ENCODE results near the gene POTEG. TPM values are rescaled to one million over a fixed set of nuclear protein-coding genes. Genes with fewer than 3 reads are reported as not detected.
"Not testable (repeated sequence)": the region's sequence is repeated elsewhere in the genome, so short reads cannot be mapped to it uniquely, and the experiment has no call there.

The POTEG gene
- not detected in 2 replicates for total RNA-seq (2014; rRNA removed; shearing (Covaris generic); ENCODE audit: low replicate concordance)

DNA sequence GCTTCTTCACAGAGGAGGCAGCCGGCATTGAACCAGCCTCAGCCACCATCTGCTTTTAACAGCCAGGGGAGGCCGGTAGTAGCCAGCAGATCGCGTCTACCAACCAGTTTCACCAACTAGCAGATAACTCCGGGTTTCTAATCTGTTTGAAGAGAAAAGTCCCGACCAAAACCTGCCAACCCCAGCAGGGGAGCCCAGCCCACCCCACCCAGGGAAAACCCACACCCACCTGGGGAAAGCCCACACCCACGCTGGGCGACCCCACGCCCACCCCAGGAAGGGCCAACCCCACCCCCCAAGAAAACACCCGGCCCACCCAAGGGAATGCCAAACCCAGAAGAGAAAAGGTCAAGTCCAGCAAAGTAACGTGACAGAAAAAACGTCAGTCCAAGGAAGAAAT is at the start of gene POTEG:
POTEG (minus strand) TSS at position 101 of the 400 bp plus-strand sequence; CDS start at position 49, 52 bp downstream.
- H3K27me3 ChIP-seq, DNase-seq, H3K4me3 ChIP-seq, H3K9me3 ChIP-seq, H3K36me3 ChIP-seq: not testable (repeated sequence)

DNA sequence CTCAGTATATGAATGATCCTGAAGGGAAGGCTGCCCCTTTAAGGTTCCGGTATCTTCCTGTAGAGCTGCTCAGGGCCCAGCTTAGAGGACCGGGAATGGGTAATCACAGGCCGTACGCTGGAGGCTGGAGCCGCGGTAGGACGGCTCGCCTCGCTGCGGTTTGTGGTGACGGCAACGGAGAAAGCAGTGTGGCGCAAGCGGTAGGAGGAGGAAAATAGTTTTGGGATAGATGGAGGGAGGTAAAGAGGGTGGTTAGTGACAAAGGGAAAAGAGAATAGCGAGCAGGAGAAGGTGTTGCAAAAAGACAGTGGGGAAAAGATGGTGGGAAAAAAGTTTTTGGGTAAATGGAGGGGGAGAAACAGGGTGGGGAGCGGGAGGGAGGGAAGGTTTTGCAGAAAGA is 48.0 kb upstream of the POTEG start:
- H3K9me3 ChIP-seq, H3K36me3 ChIP-seq, H3K4me3 ChIP-seq, H3K27me3 ChIP-seq, DNase-seq: not testable (repeated sequence)

DNA sequence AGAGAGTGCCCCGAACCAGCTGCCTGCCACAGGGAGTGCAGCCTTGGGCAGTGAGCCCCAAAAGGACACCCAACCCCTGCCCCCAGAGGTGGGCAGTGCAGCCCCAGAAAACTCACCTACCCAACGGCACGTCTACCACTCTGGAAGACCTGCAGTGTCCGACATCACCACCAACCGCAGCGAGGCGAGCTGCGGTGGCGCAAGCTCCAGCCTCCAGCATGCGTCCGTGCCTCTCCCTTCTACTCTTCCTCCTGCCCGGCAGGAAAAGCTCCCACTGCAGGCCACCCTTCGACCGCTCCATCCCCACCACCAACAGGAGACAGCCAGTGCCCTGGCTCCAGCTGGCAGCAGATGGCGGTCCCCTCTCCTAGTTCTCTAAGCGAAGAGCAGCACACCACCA is 47.3 kb upstream of the POTEG start:
- not testable (repeated sequence) for H3K27me3 ChIP-seq, DNase-seq, H3K36me3 ChIP-seq, H3K4me3 ChIP-seq, H3K9me3 ChIP-seq

DNA sequence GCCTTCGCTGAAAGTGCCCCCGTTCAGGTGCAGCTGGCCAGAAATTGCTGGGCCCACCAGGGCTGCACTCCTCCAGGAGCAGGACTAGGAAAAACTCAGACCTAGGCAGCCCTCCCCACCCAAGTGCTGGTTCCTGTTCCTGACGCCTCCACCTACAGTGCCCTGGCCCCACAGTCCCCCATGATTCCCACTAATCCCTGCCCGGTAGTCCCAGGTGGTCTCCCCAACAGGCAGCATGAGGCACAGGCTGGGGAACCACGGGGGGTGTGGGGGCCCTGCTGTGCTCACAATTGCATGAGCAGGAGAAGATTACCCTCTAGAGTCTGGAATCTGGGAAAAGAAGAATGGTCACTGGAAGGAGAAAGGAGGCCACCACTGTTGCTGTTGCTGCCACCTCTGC is 46.4 kb upstream of the POTEG start:
- H3K36me3 ChIP-seq, DNase-seq, H3K4me3 ChIP-seq, H3K27me3 ChIP-seq, H3K9me3 ChIP-seq: not testable (repeated sequence)

DNA sequence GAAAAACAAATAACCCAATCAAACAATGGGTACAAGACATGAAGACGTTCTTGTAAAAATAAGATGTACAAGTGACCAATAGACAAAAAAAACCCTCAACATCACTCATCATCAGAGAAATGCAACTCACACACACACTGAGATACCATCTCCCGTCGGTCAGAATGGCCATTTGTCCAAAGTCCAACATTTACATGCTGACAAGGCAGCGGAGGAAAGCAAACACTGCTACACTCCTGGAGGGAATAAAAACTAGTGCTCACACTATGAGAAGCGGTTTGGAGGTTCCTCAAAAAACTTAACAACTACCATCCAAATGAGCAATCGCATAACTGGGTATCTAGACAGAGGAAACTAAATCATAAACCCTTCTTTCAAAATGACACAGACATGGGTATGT is 11.6 kb upstream of the POTEG start:
- H3K9me3 ChIP-seq, DNase-seq, H3K4me3 ChIP-seq, H3K36me3 ChIP-seq, H3K27me3 ChIP-seq: not testable (repeated sequence)

DNA sequence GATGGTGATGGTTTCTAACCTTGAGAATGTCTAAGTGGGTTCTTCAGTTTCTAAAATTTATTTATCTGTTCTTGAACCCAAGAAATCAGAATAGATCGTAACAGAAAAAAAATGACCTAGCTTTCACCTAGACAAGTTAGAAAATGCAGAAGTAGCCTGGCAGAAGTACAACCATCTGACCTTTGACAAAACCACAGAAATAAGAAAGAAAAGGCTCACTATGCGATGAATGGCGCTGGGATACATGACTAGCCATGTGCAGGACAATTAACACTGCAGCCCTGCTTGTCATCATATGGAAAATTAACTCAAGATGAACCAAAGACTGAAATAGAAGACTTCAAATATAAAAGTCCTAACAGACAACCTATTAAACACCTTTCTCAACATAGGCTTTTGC is 5.7 kb upstream of the POTEG start:
- not testable (repeated sequence) for H3K36me3 ChIP-seq, H3K27me3 ChIP-seq, DNase-seq, H3K9me3 ChIP-seq, H3K4me3 ChIP-seq

DNA sequence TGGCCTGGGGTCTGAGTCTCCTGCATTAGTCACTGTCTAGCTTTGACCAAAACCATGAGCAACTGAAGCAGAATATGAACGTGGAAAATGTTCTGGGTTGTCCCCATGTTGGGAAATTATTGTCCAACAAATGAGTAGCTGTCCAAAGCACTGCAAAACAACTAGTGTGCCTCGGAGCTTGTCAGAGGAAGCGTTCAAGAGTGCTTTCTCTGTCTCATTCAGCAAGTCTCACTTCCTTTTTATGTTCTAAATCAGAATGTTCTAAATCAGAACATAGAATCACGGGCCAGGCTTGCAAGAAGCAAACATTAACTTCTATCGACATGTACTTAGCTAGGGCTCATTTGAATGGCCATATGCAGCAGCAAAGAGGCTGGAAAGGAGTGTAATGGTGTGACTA is 5.1 kb upstream of the POTEG start:
- H3K9me3 ChIP-seq, DNase-seq, H3K4me3 ChIP-seq, H3K36me3 ChIP-seq, H3K27me3 ChIP-seq: not testable (repeated sequence)

DNA sequence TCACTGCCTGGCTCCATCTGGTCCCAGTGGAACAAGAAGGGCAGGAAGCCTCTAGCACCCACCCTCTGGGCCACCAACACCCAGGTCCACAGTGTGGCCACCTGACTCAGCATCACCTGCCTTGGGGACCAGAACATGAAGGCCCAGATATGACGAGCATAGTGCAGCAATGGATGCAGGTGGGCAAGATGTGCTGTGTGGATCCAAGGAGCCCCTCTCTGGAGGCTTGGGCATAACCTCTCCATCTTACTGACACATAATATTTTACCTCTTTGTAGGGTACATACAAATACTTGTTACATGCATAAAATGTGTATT is 2.9 kb upstream of the POTEG start:
- H3K36me3 ChIP-seq, H3K27me3 ChIP-seq, H3K4me3 ChIP-seq, DNase-seq, H3K9me3 ChIP-seq: not testable (repeated sequence)

DNA sequence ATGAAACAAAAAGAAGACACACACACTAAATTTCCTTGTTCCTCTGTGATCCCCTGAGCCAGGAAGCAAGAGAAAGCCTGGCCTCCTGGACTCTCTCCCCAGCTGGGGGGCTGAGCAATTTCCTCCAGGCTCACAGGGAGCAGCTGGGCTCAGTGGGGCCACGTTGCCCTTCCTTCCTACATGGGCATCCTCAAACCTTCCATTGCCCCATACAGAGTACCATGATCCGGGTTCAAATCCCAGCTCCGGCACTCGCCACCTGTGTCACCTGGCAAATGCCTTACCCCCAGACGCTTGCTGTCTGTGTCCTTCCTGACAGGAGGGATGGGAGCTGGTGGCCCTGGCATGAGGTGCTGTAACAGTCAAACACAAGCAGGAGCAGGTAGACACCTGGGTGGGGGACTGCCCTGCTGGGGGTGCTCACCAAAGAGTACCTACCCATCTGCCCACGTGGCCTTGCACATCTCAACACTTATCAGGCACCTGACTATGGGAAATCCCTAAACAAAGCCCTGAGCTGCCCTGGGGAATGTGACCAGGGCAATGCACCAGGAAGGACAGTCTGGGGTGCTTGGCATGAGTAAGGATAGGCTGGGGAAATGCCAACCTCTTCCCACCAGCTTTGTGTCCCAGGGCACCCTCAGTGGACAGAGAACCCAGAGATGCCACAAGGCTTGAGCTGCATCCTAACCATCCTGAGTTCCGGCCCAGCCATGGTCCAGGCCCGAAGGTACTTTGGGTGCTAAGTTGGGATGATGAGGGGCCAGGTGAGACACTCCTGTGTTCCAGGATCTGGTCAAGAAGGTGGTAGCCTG is 2.4 kb upstream of the POTEG start:
- not testable (repeated sequence) for H3K36me3 ChIP-seq, DNase-seq, H3K9me3 ChIP-seq, H3K4me3 ChIP-seq, H3K27me3 ChIP-seq

DNA sequence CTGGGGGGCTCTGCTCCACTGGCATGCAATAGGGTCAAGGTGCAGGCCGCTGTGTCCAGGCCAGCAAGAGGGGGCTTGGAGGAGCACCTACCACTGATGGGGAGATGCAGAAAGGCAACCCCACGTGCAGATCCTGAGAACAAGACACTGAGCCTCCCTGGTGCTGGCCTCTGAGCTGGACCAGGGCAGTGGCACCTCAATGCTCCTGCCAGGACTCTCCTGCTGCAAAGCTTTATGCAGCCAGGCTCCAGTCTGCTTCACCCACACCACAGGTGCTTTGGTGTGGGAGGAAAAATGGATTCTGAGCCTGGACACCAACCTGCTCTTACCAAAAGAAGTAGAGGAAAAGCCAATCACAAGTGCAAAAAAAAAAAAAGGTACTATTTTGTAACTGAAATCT is 1.7 kb upstream of the POTEG start:
- DNase-seq, H3K27me3 ChIP-seq, H3K4me3 ChIP-seq, H3K9me3 ChIP-seq, H3K36me3 ChIP-seq: not testable (repeated sequence)

DNA sequence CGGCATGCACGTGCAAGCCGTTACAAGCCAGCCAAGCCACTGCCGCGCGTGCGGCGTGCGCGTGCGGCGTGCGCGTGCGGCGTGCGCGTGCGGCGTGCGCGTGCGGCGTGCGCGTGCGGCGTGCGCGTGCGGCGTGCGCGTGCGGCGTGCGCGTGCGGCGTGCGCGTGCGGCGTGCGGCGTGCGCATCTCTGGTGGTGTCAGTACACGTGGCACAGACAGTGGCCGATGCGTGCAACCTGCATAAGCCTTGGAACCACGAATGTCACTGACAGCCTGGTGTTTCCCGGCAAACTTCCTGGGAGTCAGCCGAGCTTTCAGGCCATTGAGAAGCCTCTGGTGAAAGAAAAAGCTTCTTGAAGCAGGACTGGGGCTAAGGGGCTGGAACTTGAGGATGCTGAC is 750 bp upstream of the POTEG start:
- not testable (repeated sequence) for H3K36me3 ChIP-seq, DNase-seq, H3K4me3 ChIP-seq

DNA sequence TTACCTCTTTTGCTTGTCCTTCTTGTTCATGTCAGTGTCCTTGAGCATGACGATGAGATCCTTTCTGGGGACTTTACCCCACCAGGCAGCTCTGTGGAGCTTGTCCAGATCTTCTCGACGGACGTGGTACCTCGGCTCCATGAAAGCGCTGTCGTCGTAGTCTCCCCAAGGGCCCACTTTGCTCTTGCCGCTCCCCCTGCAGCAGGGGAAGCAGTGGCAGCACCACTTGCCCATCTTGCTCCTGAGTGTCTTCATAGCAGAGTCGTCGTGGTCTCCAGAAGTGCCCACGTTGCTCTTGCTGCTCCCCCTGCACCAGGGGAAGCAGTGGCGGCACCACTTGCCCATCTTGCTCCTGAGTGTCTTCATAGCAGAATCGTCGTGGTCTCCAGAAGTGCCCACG is 376 bp downstream of the POTEG start:
- H3K9me3 ChIP-seq, H3K36me3 ChIP-seq, DNase-seq, H3K4me3 ChIP-seq, H3K27me3 ChIP-seq: not testable (repeated sequence)

More for the DNA sequence above, 750 bp upstream of the POTEG start:
- H3K9me3 ChIP-seq, H3K27me3 ChIP-seq: not testable (repeated sequence)

DNA sequence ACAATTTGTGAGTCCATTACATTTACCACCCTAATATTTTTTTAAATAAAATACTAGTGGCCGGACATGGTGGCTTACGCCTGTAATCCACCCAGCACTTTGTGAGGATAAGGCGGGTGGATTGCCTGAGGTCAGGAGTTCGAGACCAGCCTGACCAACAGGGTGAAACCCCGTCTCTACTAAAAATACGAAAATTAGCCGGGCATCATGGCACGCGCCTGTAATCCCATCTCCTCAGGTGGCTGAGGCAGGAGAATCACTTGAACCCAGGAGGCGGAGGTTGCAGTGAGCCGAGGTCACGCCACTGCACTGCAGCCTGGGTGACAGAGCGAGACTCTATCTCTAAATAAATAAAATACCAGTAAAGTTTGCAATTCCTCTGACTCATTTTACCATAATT is 25.6 kb downstream of the POTEG start:
- H3K9me3 ChIP-seq, H3K27me3 ChIP-seq, DNase-seq, H3K36me3 ChIP-seq, H3K4me3 ChIP-seq: not testable (repeated sequence)

DNA sequence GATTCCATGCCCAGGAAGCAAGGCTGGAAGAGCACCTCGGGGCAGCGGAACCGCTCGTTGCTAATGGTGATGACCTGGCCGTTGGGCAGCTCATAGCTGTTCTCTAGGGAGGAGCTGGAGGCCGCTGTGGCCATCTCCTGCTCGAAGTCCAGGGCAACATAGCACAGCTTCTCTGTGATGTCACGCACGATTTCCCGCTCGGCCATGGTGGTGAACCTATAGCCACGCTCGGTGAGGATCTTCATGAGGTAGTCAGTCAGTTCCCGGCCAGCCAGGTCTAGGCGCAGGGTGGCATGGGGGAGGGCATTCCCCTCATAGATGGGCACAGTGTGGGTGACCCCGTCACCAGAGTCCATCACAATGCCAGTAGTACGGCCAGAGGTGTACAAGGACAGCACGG is 32.0 kb downstream of the POTEG start:
- H3K9me3 ChIP-seq, H3K36me3 ChIP-seq, H3K4me3 ChIP-seq, DNase-seq, H3K27me3 ChIP-seq: not testable (repeated sequence)

DNA sequence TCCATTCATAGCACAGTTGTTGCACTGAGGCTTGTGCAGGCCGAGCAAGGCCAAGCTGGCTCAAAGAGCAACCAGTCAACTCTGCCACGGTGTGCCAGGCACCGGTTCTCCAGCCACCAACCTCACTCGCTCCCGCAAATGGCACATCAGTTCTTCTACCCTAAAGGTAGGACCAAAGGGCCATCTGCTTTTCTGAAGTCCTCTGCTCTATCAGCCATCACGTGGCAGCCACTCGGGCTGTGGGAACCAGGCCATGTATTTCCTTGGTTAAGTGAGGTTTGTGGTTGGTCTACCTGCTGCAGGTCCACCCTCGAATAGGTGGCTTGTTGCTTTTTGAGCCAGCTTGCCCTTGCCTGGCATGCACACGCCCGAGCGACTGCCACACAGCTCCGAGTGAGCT is 39.4 kb downstream of the POTEG start:
- H3K9me3 ChIP-seq, H3K36me3 ChIP-seq: not testable (repeated sequence)

DNA sequence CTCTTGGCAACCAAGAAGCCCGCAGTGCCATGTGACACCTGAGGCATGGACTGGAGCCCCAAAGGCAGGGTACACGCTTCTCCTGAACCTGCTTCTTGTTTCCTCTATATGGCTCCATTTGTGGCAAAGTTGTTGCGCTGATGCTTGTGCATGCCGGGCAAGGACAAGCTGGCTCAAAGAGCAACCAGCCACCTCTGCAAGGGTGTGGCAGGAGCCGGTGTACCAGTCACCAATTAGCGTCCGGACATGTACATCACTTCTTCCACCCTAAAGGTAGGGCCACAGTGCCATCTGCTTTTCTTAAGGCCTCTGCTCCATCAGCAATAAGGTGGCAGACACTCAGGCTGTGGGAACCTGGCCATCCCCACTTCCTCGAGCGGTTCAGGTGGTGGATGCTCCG is 43.9 kb downstream of the POTEG start:
- not testable (repeated sequence) for H3K36me3 ChIP-seq, H3K4me3 ChIP-seq, DNase-seq, H3K27me3 ChIP-seq, H3K9me3 ChIP-seq

More for the DNA sequence above, 39.4 kb downstream of the POTEG start:
- H3K4me3 ChIP-seq, H3K27me3 ChIP-seq, DNase-seq: not testable (repeated sequence)

DNA sequence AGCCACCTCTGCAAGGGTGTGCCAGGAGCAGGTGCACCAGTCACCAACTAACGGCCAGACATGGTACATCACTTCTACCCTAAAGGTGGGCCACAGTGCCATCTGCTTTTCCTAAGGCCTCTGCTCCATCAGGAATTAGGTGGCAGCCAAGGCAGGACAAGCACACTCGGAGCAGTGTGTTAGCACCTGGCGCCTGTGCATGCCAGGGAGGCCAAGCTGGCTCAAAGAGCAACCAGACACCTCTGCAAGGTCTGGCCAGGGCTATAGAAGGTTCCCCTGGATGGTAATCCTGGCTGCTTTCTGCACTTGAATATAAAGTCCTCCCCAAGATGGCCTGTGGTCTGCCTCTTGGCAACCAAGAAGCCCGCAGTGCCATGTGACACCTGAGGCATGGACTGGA is 45.4 kb downstream of the POTEG start:
- not testable (repeated sequence) for DNase-seq, H3K4me3 ChIP-seq, H3K27me3 ChIP-seq, H3K9me3 ChIP-seq, H3K36me3 ChIP-seq

DNA sequence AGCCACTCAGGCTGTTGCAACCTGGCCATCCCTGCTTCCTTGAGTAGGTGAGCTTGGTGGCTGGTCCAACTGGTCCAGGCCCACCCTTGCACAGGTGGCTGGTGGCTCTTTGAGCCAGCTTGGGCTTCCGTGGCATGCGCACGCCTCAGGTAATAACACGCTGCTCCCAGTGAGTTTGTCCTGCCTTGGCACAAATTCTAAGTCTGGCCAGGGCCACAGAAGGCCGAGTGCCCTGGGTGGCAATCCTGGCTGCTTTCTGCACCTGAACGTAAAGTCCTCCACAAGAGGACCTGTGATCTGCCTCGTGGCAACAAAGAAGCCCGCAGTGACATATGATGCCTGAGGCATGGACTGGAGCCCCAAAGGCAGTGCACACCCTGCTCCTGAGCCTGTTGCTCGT is 47.1 kb downstream of the POTEG start:
- not testable (repeated sequence) for H3K9me3 ChIP-seq, H3K4me3 ChIP-seq, DNase-seq, H3K36me3 ChIP-seq, H3K27me3 ChIP-seq

DNA sequence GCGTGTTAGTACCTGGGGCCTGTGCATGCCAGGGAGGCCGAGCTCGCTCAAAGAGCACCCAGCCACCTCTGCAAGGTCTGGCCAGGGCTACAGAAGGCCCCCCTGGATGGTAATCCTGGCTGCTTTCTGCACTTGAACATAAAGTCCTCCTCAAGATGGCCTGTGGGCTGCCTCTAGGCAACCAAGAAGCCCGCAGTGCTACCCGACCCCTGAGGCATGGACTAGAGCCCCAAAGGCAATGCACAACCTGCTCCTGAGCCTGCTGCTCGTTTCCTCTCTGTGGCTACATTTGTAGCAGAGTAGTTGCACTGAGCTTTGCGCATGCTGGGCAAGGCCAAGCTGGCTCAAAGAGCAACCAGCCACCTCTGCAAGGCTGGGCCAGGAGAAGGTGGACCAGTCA is 47.8 kb downstream of the POTEG start:
- not testable (repeated sequence) for H3K9me3 ChIP-seq, H3K27me3 ChIP-seq, H3K4me3 ChIP-seq, H3K36me3 ChIP-seq, DNase-seq
